ENCODE results near the gene MARCHF6.

- TF ChIP-seq CTCF (conservative IDR thresholded peaks at IDR 0.05; ENCODE audit: low read depth, low read length) (no peak), EZH2 (IDR thresholded peaks at IDR 0.05; ENCODE audit: borderline replicate concordance, low read depth, low read length, poor library complexity, severe bottlenecking) (no peak)
Measured at GRCh38 chr5:10374046-10375022, 20.8 kb downstream of the MARCHF6 start.
